Measurements from ENCODE around the gene FBXL20.

GRCh38 chr17:39351508-39351907 lies 49.9 kb downstream of the FBXL20 start:
- no peak for TF ChIP-seq CTCF (conservative IDR thresholded peaks at IDR 0.05; ENCODE audit: low read depth, low read length)
- TF ChIP-seq EZH2 (IDR thresholded peaks at IDR 0.05; ENCODE audit: borderline replicate concordance, low read depth, low read length, poor library complexity, severe bottlenecking): no peak

All from A673 (cell line).